COLO668 (cell line): ENCODE results near the gene UBE2O.
"Not testable (repeated sequence)": the region's sequence is repeated elsewhere in the genome, so short reads cannot be mapped to it uniquely, and the experiment has no call there.

Experiments
- DNase-seq: peaks from one replicate; lab custom pipeline; 2025; ENCODE audit not compliant: unreplicated experiment; lab: John Stamatoyannopoulos, UW

UBE2O gene

DNA sequence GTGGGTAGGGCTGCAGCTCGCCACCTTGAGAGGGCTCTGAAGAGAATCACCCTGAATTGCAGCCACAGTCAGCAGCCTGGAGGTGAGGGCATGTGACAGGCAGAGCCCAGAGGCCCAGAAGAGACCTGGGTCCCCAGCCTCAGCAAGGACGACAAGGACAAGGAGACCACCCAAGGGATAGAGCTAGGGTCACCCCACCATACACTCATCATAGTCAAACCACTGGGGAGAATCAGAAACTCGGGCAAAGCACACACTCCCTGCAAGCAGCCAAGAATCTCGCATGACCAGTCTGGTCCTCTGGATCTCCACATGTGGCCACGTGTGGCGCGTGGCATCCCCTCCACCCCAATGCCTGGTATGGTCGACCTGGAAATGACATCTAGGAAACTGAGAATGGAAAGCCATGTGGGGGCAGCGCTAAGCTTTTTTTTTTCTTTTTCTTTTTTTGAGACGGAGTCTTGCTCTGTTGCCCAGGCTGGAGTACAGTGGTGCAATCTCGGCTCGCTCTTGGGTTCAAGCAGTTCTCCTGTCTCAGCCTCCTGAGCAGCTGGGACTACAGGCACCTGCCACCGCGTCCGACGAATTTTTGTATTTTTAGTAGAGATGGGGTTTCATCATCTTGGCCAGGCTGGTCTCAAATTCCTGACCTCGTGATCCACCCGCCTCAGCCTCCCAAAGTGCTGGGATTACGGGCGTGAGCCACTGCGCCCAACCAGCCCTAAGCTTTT, 73.1 kb downstream of the UBE2O start:
- DNase-seq: no peak

DNA sequence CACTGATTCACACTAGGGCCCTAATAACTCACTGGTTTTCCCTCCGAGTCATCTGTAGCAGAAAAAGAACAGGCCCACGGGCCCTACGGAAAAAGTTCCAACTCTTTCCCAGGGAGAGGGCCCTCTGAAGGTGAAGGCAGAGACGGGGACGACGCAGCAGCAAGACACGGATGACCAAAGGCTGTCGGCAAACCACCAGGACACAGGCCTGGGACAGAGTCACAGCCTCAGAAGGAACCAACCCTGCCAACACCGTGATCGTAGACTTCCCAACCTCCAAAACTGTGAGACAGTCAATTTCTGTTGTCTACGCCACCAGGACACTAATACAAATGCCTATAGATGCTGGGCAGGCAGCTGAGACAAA, 73.7 kb downstream of the UBE2O start:
- DNase-seq: no peak

DNA sequence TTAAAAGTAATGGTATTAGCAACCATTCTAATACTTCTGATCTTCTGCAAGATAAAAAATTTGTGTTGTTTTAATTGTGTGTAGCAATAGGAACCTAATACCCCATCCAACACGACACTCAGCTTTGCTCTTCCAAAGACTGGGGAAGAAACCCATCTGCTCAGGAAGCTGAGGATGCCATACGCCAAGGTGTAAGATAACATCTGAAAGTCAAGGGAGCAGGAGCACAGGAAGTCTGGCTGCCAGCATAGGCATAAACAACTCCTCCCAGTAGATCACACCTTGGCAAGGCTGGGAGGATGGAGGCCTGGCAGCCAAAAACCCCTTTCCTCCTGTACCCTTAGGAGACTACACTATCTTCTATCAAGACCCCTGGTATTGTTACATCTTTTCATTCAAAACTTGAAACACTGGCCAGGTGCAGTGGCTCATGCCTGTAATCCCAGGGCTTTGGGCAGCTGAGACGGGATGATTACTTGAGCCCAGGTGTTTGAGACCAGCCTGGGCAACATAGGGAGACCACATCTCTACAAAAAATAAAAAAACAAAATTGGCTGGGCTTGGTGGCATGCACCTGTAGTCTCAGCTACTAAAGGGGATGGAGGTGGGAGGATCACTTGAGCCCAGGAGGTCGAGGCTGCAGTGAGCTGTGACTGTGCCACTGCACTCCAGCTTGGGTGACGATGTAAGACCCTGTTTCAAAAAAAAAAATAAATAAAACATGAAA, 74.2 kb downstream of the UBE2O start:
- no peak for DNase-seq

DNA sequence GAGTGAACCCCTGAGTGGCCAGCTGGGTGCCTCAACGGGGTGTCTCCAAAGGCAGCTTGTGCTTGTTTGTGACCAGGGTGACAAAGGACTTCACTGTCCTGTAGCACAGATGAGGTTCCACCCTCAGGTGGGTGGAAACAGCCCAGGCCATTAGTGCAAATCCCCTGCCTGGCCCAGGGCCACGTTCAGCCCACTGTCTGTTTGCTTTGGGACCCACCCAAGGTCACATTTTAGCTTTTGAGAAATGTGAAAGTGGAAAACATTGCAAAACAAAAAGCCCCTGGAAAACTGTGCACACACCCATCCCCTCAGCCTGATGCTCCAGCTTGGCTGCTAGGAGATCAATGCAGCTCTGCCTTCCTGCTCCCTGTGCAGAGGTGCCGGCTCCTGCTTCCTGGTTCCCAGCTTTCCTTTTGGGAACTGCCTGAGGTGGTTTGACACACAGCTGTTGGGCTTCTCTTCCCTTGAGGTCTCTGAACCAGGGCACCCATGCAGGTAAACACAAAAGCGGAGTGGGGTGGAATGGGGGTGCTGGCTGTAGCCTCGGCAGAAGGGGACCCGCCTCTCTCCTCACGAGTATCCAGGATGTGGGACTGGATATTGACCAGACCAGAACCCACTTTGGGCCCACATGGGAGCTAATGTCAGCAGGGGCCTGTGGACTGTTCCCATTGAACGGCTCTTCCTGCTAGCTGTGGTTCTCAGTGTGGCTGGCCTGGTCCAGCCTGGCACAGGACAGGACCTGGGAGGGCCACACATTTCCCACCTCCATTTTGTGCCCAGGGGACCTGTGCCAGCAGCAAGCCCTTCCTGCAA, 76.4 kb downstream of the UBE2O start:
- DNase-seq: no peak

DNA sequence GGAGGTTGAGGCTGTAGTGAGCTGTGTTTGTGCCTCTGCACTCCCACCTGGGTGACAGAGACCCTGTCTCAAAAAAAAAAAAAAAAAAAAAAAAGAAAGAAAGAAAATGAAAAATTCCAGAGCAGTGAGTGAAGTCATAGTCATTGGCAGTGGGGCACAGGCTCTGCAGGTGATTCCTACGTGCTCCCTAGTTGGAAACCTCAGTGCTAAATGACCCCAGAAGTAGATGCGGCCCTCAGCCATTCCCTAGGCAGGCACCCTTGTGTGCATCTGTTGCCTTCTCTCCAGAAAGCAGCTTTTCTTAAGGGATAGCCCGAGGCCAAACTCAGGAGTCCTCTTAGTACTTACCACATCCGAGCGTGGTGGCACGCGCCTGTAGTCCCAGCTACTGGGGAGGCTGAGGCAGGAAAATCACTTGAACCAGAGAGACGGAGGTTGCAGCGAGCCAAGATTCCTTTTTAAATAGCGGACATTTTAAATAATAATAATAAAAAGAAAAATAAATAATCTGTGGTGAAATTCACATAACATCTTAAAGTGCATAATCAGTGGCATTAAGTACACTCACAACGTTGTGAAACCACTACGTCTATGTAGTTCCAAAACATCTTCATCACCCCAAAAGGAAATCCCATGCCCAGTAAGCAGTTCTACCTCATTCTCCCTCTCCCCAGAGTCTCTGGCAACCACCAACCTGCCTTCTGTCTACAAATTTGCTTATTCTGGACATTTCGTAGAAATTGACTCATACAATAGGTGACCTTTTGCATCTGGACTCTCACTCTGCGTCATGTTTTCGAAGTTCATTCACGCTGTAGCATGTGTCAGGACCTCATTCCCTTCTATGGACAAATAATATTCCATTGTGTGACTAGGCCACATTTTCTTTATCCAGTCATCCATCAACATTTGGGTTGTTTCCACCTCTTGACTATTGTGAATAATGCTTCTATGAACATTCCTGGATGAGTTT, 81.0 kb downstream of the UBE2O start:
- no peak for DNase-seq

DNA sequence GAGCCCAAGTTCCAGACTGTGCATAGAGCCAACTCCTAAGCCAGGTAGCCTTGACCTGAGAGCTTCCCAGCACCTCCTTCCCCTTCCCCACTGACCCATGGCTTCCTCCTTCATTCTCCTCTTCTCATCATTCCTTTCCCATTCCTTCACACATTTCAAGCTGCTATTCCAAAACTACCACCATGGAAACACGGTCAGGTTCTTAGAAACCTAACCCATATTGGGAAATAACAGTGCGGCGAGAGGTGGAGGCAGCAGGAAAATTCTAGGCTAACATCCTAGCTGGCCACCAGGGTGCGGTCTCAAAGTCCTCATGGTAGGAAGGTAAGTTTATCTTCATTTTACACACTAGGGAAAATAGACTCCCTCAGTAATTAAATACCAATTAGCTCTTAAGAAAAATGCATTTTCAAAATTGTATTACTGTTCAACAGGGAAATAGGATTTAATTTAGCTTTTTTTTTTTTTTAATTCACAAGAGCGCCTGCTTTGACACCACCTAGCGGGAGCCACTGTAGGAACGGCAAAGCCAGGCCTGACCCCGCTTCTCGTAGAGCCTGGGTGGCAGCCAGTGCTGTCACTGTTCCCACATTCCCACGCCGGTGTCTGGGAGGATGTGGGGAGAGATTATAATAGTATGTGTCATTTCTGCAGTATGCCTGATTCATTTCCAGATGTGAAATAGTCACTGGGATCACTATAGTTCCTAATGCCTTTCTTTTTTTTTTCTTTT, 82.5 kb downstream of the UBE2O start:
- DNase-seq: no peak

DNA sequence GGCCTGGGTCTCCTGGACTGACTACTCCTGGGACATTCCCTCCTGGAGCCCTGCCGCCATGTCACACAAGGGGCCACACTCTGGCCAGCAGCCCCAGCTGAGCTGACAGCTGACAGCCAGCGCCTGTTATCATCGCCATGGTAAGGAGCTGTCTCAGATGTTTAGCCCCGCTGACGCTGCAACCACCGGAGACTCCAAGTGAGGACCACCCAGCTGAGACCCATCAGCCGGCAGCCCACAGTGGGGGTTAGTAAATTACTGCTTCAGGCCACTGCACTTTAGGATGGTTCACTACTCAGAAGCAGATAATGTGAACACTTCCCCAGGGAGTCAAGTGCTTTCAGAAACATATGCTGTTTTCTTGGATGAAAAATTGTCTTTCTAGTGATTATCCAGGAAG, 83.1 kb downstream of the UBE2O start:
- DNase-seq: no peak

DNA sequence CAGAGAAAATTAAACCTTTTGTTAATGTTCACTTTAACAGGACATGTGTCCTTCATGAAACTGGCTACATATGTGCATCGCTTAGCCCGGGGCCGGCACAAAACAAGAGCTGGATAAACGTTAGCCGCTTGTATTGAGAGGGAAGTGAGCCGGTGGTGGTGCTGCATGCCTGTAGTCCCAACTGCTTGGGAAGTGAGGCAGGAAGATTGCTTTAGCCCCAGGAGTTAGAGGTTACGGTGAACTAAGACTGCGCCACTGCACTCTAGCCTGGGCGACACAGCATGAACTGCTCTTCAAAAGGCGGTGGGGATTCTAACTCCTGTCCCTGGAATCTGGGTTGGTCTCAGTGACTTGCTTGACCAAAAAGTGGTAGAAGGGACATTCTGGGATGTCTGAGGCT, 83.6 kb downstream of the UBE2O start:
- no peak for DNase-seq

DNA sequence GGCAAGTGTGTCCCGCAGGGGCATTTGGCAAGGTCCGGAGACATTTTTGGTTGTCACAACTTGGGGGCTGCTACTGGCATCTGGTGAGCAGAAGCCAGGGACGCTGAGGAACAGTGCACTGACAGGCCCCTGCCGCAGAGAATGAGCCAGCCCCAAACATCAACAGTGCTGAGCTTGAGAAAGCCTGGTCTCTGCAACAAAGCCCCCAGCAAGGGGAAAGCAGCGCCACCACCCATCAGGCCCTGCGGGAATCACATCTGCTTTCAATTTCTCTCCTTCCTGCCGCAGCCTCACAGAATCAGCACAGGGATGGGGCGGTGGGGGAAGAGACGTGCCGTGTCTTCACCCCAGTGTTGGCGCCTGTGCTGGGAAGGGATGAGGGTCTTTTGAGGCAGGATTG, 84.4 kb downstream of the UBE2O start:
- no peak for DNase-seq

DNA sequence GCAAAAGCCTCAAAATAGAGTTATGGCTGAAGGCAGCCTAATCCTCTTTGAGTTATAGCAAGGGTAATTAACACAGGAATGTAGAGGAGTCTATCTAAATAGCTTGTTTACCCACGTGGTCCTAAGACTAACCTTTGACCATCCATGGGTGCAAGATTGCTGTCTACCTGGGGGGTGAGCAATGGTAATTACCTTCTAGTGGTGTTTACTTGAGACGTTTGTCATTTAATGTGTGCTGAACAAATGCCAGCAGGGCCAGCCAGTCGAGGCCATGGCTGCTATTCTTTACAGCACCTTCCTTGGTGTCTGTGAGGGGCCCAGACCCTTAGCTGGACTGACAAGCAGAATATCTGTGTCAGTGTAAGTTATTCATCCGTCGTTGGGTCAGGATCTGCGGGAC, 85.3 kb downstream of the UBE2O start:
- no peak for DNase-seq

DNA sequence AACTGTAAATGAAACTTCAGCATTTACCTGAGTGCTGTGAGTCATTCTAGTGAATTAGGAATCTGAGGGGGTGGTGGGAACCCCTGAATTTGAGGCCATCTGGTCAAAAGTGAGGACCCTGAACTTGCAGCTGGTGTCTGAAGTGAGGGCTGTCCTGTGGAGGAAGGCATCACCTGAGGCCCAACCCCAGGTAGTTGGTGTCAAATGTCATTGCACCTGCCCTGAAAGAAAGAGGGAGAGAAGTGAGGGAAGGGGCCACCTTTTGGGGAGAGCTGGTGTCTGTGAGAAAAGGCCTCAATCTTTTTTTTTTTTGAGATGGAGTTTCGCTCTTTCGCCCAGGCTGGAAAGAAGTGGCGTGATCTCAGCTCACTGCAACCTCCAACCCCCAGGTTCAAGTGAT, 86.7 kb downstream of the UBE2O start:
- DNase-seq: no peak

DNA sequence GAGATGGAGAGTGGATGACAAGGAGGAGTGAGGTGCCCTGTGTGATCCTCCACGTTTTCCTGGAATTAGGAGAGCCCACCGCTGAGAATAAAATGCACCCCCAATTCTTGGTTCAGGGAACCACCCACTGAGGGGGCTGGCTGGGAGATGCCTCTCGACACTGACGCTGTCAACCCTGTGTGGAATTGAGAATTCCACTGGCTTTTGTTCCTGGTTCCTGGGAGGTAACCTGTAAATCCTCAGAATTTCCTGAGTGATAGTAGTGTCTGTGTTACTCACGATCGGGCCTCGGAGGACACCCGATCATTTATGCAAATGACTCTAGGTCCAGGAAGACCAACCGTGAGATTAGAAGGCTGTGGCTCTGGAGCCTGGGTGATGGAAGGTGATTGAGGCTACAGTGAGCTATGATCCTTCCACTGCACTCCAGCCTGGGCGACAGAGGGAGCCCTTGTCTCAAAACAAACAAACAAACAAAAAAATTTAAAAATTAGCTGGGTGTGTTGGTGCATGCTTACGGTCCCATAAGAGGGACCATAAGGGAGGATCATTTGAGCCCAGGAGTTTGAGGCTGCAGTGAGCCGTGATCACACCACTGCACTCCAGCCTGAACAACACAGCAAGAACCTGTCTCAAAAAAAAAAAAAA, 87.6 kb downstream of the UBE2O start:
- no peak for DNase-seq

DNA sequence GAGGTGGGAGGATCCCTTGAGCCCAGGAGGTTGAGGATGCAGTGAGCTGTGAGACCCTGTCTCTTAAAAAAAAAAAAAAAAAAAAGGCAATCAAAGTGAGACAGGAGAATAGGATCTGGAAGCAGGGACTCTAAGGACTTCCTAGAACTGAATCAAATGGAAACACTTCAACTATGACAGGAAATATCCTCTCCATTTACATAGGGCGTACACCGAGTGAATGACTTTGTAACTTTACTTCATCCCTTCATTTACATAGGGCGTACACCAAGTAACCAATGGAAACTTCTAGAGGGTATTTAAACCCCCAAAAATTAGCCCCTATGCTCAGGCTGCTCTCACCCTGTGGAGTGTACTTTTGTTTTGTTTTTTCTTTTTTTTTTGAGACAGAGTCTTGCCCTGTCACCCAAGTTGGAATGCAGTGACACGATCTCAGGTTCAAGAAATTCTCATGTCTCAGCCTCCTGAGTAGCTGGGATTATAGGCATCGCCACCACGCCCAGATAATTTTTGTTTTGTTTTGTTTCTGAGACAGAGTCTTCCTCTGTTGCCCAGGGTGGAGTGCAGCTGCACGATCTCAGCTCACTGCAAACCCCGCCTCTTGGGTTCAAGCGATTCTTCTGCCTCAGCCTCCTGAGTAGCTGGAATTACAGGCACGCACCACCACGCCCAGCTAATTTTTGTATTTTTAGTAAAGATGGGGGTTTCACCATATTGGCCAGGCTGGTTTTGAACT, 89.7 kb downstream of the UBE2O start:
- DNase-seq: no peak

DNA sequence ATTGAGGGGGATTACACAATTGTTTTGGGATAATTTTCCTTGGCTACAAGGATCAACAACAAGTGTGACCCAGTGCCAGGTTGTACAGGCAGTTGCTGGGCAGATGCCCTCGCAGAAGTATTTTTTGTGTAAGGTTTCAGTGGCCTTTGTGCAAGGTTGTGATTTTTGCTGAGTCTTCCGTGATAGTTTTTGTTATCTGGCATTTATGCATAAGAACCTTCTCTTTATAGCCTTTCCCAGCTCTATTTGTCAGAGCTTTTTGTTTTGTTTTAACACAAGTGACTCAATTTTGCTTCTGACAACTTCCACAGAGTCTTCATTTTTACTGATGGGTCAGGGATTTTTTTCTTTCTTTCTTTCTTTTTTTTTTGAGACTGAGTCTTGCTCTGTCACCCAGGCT, 92.5 kb downstream of the UBE2O start:
- no peak for DNase-seq

DNA sequence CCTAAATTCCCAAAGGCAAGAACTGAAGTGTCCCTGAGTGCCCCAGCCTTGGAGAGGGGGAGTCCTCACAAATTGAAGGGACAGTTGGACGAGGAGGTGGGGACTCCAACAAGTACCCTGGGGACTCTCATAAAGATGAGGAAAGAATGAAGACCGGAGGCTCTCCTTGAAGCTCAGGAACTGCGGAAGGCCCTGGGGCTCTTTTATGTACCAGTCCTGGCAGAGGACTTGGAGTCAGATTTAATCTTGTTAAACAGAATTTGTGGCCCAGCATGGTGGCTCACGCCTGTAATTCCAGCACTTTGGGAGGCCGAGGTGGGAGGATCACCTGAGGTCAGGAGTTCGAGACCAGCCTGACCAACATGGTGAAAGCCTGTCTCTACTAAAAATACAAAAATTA, 93.2 kb downstream of the UBE2O start:
- DNase-seq: not testable (repeated sequence)

DNA sequence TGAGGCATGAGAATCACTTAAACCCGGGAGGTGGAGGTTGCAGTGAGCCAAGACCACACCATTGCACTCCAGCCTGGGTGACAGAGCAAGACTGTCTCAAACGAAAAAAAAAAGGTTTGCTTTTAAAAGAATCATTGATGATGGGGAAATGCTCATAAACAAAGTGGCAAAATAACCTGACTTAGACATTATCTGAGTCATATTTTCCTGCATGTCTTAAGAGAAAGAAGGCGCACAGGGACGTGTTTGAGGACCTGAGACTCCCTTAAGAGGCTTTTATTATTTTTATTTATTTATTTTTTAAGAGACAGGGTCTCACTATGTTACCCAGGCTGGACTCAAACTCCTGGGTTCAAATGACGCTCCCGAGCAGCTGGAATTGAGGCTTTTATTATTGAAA, 93.6 kb downstream of the UBE2O start:
- DNase-seq: no peak

DNA sequence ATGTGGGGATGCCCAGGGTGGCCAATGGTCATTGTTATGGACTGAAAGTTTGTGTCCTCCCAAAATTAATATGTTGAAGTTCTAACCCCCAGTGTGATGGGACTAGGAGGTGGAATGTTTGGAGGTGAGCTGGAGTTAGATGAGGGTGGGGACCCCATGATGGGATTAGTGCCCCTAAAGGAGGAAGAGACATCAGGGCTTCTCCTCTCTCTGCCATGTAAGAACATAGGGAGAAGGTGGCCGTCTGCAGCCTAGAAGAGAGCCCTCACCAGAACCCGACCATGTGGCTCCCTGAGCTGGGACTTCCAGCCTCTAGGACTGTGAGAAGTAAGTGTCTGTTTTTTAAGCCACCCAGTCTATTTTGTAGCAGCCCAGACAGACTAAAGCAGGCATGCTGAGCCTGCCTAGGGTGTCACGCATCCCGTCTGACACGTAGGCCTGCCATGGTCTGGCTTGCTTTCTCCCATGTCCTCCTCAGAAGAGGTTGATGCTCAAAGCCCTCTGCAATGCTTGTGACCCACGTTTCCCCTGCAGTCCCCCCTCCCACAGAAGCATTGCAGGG, 95.3 kb downstream of the UBE2O start:
- DNase-seq: no peak

DNA sequence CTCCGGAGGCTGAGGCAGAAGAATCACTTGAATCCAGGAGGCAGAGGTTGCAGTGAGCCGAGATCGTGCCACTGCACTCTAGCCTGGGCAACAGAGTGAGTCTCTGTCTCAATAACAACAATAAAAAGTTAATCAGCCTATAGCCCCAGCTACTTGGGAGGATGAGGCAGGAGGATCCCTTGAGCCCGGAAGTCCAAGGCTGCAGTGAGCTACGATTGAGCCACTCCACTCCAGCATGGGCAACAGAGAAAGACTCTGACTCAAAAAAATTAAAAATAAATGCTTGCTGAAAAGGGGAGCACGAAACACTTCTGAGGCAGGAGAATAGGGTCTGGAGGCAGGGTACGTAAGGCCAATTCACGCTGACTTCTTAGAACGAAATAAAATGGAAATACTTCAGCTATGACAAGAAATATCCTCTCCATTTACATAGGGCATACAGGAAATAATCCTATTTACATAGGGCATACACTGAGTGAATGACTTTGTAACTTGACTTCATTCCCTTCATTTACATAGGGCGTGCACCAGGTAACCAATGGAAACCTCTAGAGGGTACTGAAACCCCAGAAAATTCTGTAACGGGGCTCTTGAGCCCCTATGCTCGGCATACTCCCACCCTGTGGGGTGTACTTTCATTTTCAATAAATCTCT, 96.0 kb downstream of the UBE2O start:
- no peak for DNase-seq
